Effector memory CD4-positive, alpha-beta T cell (primary cell): ENCODE data around the gene ADSL.

Experiments
- DNase-seq, 3 donors: peaks; one replicate each; pipeline ENCODE4 v3.0.0-alpha.2; 2020
- H3K27ac ChIP-seq: 2 replicates; pipeline ENCODE4 v1.7.0; 2013; ENCODE audit warnings: mild to moderate bottlenecking, low read length, moderate library complexity; ENCODE audit not compliant: insufficient read depth, poor library complexity, severe bottlenecking
- H3K27me3 ChIP-seq: replicated peaks from 2 replicates; pipeline ENCODE4 v1.7.0; 2013; ENCODE audit warnings: mild to moderate bottlenecking, low read length; ENCODE audit not compliant: insufficient read depth, control insufficient read depth, poor library complexity, severe bottlenecking
- H3K36me3 ChIP-seq: 2 replicates; pipeline ENCODE4 v1.7.0; 2013; ENCODE audit warnings: mild to moderate bottlenecking, low read length, moderate library complexity; ENCODE audit not compliant: control insufficient read depth, insufficient read depth
- H3K4me1 ChIP-seq: 2 replicates; pipeline ENCODE4 v1.7.0; 2013; ENCODE audit warnings: low read length, mild to moderate bottlenecking; ENCODE audit not compliant: control insufficient read depth, insufficient read depth, poor library complexity, severe bottlenecking
- H3K4me3 ChIP-seq: 2 replicates; pipeline ENCODE4 v1.7.0; 2013; ENCODE audit warnings: low read length, low read depth, mild to moderate bottlenecking; ENCODE audit not compliant: insufficient read depth, poor library complexity, severe bottlenecking
- H3K9me3 ChIP-seq: 2 replicates; pipeline ENCODE4 v1.7.0; 2013; ENCODE audit warnings: mild to moderate bottlenecking, low read length, moderate library complexity; ENCODE audit not compliant: control insufficient read depth

The ADSL gene

DNA sequence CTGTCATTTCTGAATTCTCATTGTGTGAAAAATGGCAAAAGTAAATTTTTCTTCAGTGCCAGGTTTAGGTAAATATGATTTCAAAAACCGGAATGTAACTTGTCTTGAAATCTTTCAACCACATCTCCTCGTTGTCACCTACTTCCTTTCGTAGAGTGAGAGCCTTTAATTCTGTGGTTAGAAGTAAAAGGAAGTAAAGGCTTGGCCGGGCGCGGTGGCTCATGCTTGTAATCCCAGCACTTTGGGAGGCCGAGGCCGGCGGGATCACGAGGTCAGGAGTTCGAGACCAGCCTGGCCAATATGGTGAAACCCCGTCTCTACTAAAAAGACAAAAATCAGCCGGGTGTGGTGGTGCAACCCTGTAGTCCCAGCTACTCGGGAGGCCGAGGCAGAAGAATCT is 53.9 kb downstream of the ADSL start:
- H3K4me3 ChIP-seq, result peak overlapping the region; percentile 27
- H3K9me3 ChIP-seq, result no peaks in the 10 kb centered on the region
- DNase-seq, result peak; percentile 14 to 31 (median 20)
- H3K4me1 ChIP-seq, result peaks cover 49% of the 10 kb centered on the region
- peak overlapping the region; percentile 44 for H3K27ac ChIP-seq
- H3K36me3 ChIP-seq, result peaks cover 11% of the 10 kb centered on the region
- H3K27me3 ChIP-seq, result no peaks in the 10 kb centered on the region

DNA sequence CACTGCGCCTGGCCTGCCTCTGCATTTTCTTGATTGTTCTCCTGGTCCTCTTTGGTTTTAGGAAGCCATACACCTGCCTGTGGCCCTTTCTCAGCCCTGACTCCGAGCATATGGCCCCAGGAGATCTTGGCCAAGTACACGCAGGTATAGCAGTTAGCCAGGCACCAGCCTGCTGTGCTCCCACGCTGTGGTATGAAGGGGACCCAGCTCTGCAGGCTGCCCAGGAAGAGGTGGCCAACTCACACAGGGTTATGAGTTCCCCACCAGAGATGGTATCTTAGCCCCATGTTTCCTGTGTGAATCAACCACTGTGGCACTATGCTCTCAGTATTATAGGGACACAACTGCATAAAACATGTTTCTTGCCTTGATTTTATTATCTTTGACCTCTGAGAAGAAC is 55.2 kb downstream of the ADSL start:
- Histone ChIP-seq H3K4me1 (peaks cover 49% of the 10 kb centered on the region), H3K9me3 (no peaks in the 10 kb centered on the region), H3K27ac (peak overlapping the region; percentile 50), H3K4me3 (peak overlapping the region; percentile 14), H3K27me3 (no peaks in the 10 kb centered on the region), H3K36me3 (peaks cover 25% of the 10 kb centered on the region)
- DNase-seq, result peak; percentile 38 to 56 (median 40)

DNA sequence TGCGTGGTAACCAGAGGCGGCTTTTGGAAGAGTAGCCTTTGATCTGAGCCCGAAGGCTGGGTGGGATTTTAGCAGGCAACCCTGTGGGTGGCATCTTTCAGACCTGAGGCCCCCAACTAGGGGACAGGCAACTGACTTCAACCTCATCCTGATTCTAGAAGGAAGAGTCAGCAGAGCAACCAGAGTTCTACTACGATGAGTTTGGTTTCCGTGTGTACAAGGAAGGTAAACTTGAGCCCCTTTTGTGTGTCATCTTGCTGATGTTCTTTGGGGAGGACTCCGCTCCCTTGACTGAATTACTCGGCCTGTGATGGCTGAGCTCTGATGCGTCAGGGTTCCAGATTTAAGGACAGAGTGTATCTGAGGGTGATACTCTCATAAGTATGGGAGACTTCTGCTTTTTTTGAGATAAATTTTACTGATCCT is 55.7 kb downstream of the ADSL start:
- H3K4me3 ChIP-seq, result peak overlapping the region; percentile 14
- H3K36me3 ChIP-seq, result peaks cover 30% of the 10 kb centered on the region
- no peak for DNase-seq
- peaks cover 49% of the 10 kb centered on the region for H3K4me1 ChIP-seq
- H3K9me3 ChIP-seq, result no peaks in the 10 kb centered on the region
- H3K27me3 ChIP-seq, result no peaks in the 10 kb centered on the region
- H3K27ac ChIP-seq, result peak overlapping the region; percentile 50

DNA sequence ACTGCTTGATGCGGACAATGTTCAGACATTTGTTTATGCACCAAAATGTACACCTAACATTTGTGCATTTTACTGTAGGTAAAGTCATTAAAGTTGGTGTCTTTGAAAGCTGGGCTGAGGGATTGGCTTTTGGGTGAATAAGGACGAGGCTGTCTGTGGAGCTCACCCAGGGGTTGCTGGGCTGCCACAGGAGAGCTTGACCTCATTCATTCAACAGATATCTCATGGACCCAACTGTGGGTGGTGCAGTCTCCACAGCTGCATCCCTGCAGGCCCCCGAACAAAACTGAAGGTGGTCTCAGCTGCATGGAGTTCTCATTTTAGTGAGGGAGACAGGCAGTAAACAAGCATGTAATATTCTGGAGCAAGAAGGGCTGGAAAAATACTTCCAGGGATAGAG is 56.8 kb downstream of the ADSL start:
- Histone ChIP-seq H3K4me1 (peaks cover 48% of the 10 kb centered on the region), H3K9me3 (no peaks in the 10 kb centered on the region), H3K27me3 (no peaks in the 10 kb centered on the region), H3K36me3 (peaks cover 41% of the 10 kb centered on the region), H3K27ac (no peak overlapping the region), H3K4me3 (no peak overlapping the region)
- no peak for DNase-seq

DNA sequence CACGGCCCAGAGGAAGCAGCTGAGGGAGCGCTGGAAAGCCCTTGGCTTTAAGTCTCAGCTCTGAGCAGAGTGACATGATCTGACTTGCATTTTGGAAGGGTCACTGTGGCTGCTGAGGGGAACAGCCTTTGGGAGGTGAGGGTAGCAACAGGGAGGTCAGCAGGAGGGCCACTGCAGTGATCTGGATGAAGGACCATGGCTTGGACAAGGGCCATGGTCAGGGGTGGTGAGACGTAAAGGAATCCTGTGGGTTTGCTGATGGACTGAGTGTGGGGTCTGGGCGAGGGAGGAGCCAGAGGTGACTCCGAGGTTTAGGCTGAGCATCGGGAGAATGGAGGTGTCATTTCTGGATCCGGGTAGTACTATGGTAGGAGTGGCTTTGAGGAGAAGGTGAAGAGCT is 57.4 kb downstream of the ADSL start:
- H3K9me3 ChIP-seq, result no peaks in the 10 kb centered on the region
- no peak for DNase-seq
- H3K4me3 ChIP-seq, result no peak overlapping the region
- H3K36me3 ChIP-seq, result peaks cover 46% of the 10 kb centered on the region
- no peak overlapping the region for H3K27ac ChIP-seq
- no peaks in the 10 kb centered on the region for H3K27me3 ChIP-seq
- H3K4me1 ChIP-seq, result peaks cover 43% of the 10 kb centered on the region

DNA sequence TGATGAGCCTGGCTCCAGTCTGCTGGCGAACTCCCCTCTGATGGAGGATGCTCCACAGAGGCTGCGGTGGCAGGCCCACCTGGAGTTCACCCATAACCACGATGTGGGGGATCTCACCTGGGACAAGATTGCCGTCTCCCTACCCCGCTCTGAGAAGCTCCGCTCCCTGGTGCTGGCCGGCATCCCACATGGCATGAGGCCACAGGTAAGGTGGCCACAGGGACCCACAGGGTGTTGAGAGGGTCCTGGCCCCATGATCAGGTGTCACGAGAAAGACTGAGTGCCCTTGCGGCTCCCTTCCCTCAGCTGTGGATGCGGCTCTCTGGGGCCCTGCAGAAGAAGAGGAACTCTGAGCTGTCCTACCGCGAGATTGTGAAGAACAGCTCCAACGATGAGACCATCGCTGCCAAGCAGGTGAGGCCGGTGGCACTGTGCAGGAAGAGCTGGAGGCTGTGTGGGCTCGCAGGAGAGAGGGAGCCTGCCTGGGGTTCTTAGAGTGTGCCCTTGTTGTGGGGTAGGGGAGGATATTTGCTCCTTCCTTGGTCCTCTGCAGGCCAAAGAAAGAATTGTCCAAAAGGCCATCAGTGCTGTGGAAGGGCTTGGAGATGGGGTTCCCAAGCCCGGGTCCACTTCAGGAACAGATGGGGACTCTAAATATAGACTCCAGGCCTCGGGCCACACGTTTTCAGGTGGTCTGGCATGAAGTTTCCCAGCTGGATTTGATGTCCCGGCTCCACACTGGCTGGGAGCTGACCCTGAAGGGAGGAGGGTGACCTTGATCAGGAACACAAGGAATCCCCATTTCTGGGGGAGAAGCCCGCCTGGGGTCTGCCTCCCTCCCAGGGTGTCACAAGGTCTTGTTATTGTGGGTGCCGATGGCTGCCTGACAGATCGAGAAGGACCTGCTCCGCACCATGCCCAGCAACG is 58.2 kb downstream of the ADSL start:
- Histone ChIP-seq H3K36me3 (peaks cover 55% of the 10 kb centered on the region), H3K4me3 (no peak overlapping the region), H3K27ac (no peak overlapping the region), H3K9me3 (no peaks in the 10 kb centered on the region), H3K27me3 (no peaks in the 10 kb centered on the region), H3K4me1 (peaks cover 37% of the 10 kb centered on the region)
- no peak for DNase-seq

DNA sequence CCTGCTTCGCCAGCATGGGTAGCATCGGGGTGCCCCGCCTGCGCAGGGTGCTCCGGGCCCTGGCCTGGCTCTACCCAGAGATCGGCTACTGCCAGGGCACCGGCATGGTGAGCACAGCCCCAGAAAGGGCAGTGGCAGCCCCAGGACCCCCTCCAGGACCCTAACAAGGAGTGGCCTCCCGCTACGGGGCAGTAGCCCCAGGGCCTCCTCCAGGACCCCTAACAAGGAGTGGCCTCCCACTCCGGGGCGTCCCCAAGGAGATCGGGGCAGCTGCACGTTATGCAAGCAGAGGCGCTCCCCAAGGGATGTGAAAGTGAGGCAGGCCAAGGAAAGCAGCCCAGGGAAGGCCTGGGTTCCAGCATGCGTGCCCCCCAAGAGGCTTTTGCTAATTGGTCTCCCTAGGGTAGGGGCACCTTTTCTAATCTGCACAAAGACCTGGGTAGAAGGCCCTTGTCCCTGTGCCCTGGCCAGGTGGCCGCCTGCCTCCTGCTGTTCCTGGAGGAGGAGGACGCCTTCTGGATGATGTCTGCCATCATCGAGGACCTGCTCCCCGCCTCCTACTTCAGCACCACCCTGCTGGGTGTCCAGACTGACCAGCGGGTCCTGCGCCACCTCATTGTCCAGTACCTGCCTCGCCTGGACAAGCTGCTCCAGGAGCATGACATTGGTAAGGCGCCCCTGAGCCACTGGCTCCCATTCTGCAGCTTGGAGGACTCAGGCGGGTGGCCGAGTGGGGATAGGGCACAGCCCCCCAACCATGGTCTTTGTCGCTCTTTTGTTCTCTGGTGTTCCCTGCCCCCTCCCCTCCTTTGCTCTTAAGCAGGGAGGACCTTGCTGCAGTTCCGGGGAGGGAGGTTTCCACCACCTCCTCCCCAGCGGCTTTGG is 59.1 kb downstream of the ADSL start:
- DNase-seq, result no peak
- H3K36me3 ChIP-seq, result peaks cover 64% of the 10 kb centered on the region
- H3K27ac ChIP-seq, result no peak overlapping the region
- H3K4me3 ChIP-seq, result no peak overlapping the region
- no peaks in the 10 kb centered on the region for H3K9me3 ChIP-seq
- H3K27me3 ChIP-seq, result no peaks in the 10 kb centered on the region
- H3K4me1 ChIP-seq, result peaks cover 32% of the 10 kb centered on the region

DNA sequence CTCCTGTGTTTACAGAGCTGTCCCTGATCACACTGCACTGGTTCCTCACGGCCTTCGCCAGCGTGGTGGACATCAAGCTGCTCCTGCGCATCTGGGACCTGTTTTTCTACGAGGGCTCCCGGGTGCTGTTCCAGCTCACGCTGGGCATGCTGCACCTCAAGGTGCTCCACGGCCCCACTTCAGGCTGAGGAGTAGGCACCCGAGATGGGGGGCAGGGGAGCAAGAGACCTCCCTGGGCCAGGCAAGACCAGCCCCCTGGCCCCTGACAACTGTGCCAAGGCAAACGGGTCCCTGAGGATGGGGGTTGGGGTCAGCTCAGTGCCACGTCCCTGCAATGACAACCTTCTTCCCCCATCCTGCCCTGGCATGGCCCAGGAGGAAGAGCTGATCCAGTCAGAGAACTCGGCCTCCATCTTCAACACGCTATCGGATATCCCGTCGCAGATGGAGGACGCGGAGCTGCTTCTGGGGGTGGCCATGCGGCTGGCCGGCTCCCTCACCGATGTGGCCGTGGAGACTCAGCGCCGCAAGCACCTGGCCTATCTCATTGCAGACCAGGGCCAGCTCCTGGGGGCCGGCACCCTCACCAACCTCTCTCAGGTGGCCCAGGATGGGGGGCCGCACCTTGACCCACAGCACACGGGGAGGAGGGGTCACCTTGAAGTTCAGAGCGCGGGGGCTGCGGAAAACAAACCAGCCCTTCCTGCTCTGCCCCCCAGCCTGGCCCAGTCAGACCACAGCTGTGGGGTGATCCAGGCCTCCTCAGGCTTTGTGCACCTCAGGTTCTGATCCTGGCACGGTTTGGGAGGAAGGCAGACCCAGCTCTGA is 60.0 kb downstream of the ADSL start:
- H3K9me3 ChIP-seq, result no peaks in the 10 kb centered on the region
- H3K4me1 ChIP-seq, result peaks cover 23% of the 10 kb centered on the region
- H3K36me3 ChIP-seq, result peaks cover 73% of the 10 kb centered on the region
- DNase-seq, result no peak
- H3K27me3 ChIP-seq, result no peaks in the 10 kb centered on the region
- H3K27ac ChIP-seq, result no peak overlapping the region
- H3K4me3 ChIP-seq, result no peak overlapping the region

DNA sequence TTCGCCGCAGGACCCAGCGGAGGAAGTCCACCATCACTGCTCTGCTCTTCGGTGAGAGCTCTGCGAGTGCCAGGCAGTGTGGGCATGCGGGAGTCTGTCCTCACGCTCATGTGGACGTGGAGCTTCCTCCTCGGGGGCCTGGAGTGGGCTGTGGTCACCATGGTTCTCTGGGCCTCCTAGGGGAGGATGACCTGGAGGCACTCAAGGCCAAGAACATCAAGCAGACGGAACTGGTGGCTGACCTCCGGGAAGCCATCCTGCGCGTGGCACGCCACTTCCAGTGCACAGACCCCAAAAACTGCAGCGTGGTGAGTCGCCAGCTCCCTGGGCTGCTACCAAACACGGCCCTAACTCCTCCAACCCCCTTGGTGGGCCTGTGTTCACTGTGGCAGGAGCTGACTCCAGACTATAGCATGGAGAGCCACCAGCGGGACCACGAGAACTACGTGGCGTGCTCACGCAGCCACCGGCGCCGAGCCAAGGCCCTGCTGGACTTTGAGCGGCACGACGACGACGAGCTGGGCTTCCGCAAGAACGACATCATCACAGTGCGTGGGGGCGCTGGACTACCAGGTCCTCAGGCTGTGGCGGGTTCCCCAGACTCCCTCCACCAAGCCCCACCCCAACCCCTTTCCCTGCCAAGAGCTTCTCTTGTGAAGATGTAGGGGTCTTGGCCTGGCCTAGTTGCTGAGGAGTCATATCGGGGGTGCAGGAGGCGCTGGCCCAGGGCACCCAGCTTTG is 60.9 kb downstream of the ADSL start:
- DNase-seq, result no peak

More for the DNA sequence above, 60.9 kb downstream of the ADSL start:
- H3K36me3 ChIP-seq, result peaks cover 79% of the 10 kb centered on the region
- H3K9me3 ChIP-seq, result no peaks in the 10 kb centered on the region
- H3K27me3 ChIP-seq, result no peaks in the 10 kb centered on the region
- H3K4me1 ChIP-seq, result peaks cover 15% of the 10 kb centered on the region
- H3K27ac ChIP-seq, result no peak overlapping the region
- H3K4me3 ChIP-seq, result no peak overlapping the region
